ENCODE data around the gene ACTN4. TPM values are rescaled to one million over a fixed set of nuclear protein-coding genes. Genes with fewer than 3 reads are reported as not detected.

The ACTN4 gene
- total RNA-seq, 1 donor from 2014 or later: 975 TPM

DNA sequence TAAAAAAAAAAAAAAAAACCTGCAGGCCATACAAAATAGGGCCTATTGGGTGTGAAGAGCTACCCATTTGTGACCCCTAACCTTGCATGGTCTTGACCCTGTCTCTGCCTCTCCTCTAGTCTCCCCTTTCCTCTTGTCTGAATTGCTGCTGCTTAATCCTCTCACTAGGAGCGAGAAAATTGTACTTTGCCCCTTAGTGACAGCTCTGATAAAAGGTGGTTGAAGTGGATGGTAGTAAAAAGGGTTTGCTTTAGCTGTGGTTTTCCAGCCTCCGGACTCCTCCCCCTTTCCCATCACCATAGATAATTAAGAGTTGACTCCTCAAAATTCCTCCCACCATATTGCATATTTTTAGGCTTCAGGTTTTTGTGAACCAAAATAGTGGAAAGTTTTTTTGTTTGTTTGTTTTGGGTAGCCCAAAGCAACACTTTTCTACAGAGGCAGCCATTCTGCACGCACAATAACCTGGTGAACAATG lies 23.5 kb downstream of the ACTN4 start:
- Mint-ChIP-seq H3K27ac (ENCODE audit: unreplicated experiment) (peak overlapping the region; percentile 16), H3K36me3 (ENCODE audit: unreplicated experiment) (no peaks in the 10 kb centered on the region), H3K4me3 (ENCODE audit: unreplicated experiment) (no peak overlapping the region), H3K27me3 (ENCODE audit: unreplicated experiment) (peaks cover 14% of the 10 kb centered on the region), H3K9me3 (ENCODE audit: unreplicated experiment) (peaks cover 15% of the 10 kb centered on the region), H3K4me1 (ENCODE audit: low read depth, unreplicated experiment) (peaks cover 64% of the 10 kb centered on the region)
- TF ChIP-seq, protein P1, sequence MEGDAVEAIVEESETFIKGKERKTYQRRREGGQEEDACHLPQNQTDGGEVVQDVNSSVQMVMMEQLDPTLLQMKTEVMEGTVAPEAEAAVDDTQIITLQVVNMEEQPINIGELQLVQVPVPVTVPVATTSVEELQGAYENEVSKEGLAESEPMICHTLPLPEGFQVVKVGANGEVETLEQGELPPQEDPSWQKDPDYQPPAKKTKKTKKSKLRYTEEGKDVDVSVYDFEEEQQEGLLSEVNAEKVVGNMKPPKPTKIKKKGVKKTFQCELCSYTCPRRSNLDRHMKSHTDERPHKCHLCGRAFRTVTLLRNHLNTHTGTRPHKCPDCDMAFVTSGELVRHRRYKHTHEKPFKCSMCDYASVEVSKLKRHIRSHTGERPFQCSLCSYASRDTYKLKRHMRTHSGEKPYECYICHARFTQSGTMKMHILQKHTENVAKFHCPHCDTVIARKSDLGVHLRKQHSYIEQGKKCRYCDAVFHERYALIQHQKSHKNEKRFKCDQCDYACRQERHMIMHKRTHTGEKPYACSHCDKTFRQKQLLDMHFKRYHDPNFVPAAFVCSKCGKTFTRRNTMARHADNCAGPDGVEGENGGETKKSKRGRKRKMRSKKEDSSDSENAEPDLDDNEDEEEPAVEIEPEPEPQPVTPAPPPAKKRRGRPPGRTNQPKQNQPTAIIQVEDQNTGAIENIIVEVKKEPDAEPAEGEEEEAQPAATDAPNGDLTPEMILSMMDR (IDR thresholded peaks at IDR 0.05; ENCODE audit: partially characterized antibody, unreplicated experiment): no peak
- DNase-seq: no peak

DNA sequence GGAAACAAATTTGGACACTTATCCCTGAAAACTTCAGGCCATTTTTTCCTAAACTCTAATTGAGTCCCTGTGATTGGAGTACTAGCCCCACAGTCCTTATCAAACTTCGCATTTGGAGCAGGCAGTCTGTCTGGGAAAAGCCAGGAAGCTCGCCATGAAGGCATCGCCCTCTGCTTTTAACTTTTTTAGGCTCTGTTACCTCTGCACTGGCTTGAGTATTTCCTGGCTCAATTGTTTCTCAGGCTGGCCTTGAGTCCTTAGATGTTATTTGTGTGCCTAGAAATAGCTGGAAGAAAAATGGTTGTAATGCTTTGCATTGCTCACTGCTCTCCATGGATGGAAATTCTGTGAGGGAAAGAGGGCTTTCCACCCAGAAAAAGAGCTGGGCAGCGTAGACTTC lies 24.2 kb downstream of the ACTN4 start:
- Mint-ChIP-seq H3K27ac (ENCODE audit: unreplicated experiment) (peak overlapping the region; percentile 74), H3K9me3 (ENCODE audit: unreplicated experiment) (peaks cover 15% of the 10 kb centered on the region), H3K4me3 (ENCODE audit: unreplicated experiment) (no peak overlapping the region), H3K36me3 (ENCODE audit: unreplicated experiment) (no peaks in the 10 kb centered on the region), H3K27me3 (ENCODE audit: unreplicated experiment) (peaks cover 12% of the 10 kb centered on the region), H3K4me1 (ENCODE audit: low read depth, unreplicated experiment) (peaks cover 61% of the 10 kb centered on the region)
- no peak for DNase-seq
- TF ChIP-seq, protein P1 (IDR thresholded peaks at IDR 0.05; ENCODE audit: partially characterized antibody, unreplicated experiment): no peak

DNA sequence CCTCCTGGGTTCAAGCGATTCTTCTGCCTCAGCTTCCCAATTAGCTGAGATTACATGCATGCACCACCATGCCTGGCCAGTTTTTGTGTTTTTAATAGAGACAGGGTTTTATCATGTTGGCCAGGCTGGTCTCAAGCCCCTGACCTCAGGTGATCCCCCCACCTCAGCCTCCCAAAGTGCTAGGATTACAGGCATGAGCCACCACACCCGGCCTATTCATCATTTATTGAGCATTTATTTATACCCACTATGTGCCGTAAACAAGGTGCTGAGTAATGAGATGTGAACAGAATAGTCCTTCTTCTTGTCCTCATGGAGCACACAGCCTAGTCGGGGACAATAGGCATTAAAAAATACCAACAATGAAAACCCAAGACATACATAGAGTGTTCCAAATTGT lies 25.6 kb downstream of the ACTN4 start:
- no peak for DNase-seq
- TF ChIP-seq, protein P1 (IDR thresholded peaks at IDR 0.05; ENCODE audit: partially characterized antibody, unreplicated experiment): no peak
- Mint-ChIP-seq H3K36me3 (ENCODE audit: unreplicated experiment) (no peaks in the 10 kb centered on the region), H3K4me1 (ENCODE audit: low read depth, unreplicated experiment) (peaks cover 55% of the 10 kb centered on the region), H3K4me3 (ENCODE audit: unreplicated experiment) (no peak overlapping the region), H3K27ac (ENCODE audit: unreplicated experiment) (no peak overlapping the region), H3K27me3 (ENCODE audit: unreplicated experiment) (peaks cover 9% of the 10 kb centered on the region), H3K9me3 (ENCODE audit: unreplicated experiment) (peaks cover 11% of the 10 kb centered on the region)

DNA sequence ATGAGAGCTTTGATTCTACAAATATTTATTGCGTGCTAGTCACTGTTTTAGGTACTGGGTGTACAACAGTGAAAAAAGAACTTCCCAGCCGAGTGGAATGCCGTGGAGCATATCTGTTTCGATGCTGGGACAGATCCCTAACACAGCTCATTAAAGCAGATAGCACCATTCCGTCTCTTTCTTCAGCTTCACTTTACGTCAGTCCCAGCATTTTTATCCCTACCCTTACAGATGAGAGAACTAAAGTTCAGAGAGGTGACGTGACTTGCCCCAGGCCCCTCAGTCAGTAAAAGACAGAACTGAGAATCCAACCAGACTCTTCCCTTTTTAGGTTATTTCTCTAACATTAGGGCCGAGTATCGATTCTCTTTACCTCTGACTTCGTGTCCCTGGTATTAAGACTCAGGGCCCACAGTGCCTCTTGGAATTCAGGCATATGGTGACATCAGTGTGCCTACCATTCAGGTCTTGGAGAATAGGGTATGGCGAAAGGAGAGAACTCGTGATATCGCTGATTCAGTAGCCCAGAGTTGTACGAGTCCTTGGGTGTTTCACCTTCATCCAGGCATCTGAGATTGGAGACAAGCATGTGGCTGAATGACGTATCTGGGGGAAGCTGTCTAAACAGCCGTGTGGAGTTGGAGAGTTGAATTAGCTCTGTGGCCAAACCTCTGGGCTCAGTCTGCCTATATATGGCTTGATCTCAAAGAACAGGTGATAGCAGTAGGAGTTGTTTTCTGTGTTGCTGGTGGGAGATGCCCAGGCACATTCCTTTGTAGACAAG lies 27.1 kb downstream of the ACTN4 start:
- no peak for DNase-seq
- Mint-ChIP-seq H3K36me3 (ENCODE audit: unreplicated experiment) (no peaks in the 10 kb centered on the region), H3K9me3 (ENCODE audit: unreplicated experiment) (peaks cover 8% of the 10 kb centered on the region), H3K4me1 (ENCODE audit: low read depth, unreplicated experiment) (peaks cover 61% of the 10 kb centered on the region), H3K4me3 (ENCODE audit: unreplicated experiment) (peak overlapping the region; percentile 47), H3K27ac (ENCODE audit: unreplicated experiment) (peak overlapping the region; percentile 81), H3K27me3 (ENCODE audit: unreplicated experiment) (peaks cover 9% of the 10 kb centered on the region)
- TF ChIP-seq, protein P1 (IDR thresholded peaks at IDR 0.05; ENCODE audit: partially characterized antibody, unreplicated experiment): no peak

DNA sequence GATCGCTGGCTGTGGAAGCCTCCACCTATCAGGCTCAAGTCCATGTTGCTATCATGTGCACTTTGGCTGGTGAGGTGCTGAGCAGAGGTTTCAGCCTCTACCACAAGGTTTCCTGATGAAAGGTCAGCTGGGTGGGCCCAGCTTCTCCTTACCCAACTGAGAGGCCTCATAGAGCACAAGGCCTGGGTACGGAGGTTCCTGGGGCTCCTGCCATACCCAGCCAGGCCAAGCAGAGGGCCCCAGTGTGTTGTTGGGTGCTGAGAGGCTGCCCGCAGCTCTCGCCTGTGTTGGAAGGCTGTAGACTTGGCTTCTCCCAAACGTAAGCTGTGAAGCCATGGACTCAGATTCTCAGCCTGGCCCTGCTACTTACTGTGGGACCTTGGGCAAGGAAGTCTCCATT lies 28.2 kb downstream of the ACTN4 start:
- Mint-ChIP-seq H3K36me3 (ENCODE audit: unreplicated experiment) (no peaks in the 10 kb centered on the region), H3K27ac (ENCODE audit: unreplicated experiment) (no peak overlapping the region), H3K4me1 (ENCODE audit: low read depth, unreplicated experiment) (peaks cover 58% of the 10 kb centered on the region), H3K27me3 (ENCODE audit: unreplicated experiment) (peaks cover 12% of the 10 kb centered on the region), H3K9me3 (ENCODE audit: unreplicated experiment) (peaks cover 9% of the 10 kb centered on the region), H3K4me3 (ENCODE audit: unreplicated experiment) (no peak overlapping the region)
- TF ChIP-seq, protein P1 (IDR thresholded peaks at IDR 0.05; ENCODE audit: partially characterized antibody, unreplicated experiment): no peak
- no peak for DNase-seq
